Fibroblast of villous mesenchyme (primary cell): ENCODE measurements around the gene TMEM179B. TPM values are rescaled to one million over a fixed set of nuclear protein-coding genes. Genes with fewer than 3 reads are reported as not detected.

Source experiments
- DNase-seq: peaks from one replicate; pipeline ENCODE4 v3.0.0-alpha.2; 2010; ENCODE audit warnings: low read depth
- H3K4me3 ChIP-seq: 2 replicates; pipeline ENCODE4 v1.5.1; 2011; ENCODE audit warnings: low read depth, mild to moderate bottlenecking, low read length
- CTCF ChIP-seq: IDR thresholded peaks from 2 replicates; pipeline ENCODE4 v1.5.1; 2012; ENCODE audit warnings: low read depth, mild to moderate bottlenecking, low read length; ENCODE audit not compliant: insufficient read depth
- total RNA-seq: library from RNA; depleted of rRNA; stranded (reverse); fragments of >200 nt; gene quantifications from 2 replicates; pipeline ENCODE4 v1.2.3, GENCODE V29; 2012

The TMEM179B gene
- total RNA-seq, 1 donor, result 45.8 TPM

DNA sequence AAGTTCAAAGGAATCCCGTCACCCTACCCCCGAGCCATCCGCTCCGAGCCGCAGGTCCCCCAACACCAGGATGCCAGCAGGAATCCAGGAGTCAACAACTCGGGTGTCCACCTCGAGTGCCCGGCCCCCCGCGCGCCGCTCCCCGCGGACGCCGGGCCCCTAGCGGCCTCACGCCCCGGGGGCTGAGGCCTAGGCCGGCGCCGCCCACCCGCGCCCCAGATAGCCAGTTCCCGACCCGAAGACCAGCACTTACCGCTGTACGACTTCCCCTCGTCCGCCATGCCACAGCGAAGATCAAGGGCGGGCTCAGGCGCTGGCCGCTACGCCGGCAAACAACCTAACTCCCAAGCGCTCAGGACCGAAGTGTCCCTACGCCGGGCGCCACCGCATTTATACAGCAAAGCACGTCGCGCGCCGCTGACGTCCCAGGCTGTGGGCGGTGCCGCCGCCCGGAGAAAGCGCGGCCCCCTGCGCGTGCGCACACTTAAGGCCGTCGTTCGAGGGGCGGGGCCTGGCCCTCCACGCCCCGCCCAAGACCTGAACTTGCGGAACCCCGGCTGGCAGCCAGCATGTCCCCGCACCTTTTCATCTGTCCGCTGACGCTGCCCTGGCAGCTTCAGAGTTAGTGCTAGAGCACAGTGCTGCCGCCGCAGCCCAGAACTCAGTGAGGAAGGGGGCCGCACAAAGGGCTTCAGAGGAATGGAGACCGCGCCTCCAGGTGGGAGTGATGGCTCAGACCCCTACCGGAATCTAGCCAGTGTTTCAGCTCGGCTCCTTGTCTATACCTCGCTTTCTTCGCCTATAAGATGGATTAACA lies 18.1 kb downstream of the TMEM179B start, which contains the start of gene NXF1:
Gene NXF1 (minus strand): TSS at position 365 of the 817 bp plus-strand sequence. CDS start 84 bp downstream, at position 281.
- peak; percentile 95 for DNase-seq
- TF ChIP-seq CTCF, result peak; percentile 10
- H3K4me3 ChIP-seq, result peak within 1 kb of the TSS; percentile 83

GRCh38 chr11:62805961-62806441 lies 18.8 kb downstream of the TMEM179B start:
- no peak for TF ChIP-seq CTCF
- no peak for DNase-seq

GRCh38 chr11:62806611-62807121 lies 19.5 kb downstream of the TMEM179B start:
- peak; percentile 72 for DNase-seq
- H3K4me3 ChIP-seq, result no peak overlapping the region
- TF ChIP-seq CTCF, result no peak

More at GRCh38 chr11:62805961-62806441, 18.8 kb downstream of the TMEM179B start:
- peak overlapping the region; percentile 83 for H3K4me3 ChIP-seq

- no peak overlapping the region for H3K4me3 ChIP-seq
- TF ChIP-seq CTCF, result no peak
- no peak for DNase-seq
These were observed 23.5 kb downstream of the TMEM179B start for GRCh38 chr11:62810748-62811147.

DNA sequence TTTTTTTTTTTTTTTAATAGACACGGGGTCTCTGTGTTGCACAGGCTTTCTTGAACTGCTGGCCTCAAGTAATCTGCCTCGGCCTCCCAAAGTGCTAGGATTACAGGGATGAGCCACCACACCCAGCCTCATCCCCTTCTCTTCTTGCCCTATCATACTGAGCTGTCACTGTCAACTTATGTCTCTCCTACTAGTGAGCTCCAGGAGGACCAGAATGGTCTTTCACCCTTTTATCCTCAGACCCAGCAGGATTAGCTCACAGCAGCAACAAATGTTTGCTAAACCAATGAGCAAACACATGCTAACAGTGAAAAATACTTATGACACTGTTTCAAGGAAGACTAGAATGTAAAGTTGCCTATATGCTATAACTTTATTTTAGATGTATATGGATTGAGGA lies 24.5 kb downstream of the TMEM179B start:
- H3K4me3 ChIP-seq, result no peak overlapping the region
- DNase-seq, result no peak
- TF ChIP-seq CTCF, result no peak

DNA sequence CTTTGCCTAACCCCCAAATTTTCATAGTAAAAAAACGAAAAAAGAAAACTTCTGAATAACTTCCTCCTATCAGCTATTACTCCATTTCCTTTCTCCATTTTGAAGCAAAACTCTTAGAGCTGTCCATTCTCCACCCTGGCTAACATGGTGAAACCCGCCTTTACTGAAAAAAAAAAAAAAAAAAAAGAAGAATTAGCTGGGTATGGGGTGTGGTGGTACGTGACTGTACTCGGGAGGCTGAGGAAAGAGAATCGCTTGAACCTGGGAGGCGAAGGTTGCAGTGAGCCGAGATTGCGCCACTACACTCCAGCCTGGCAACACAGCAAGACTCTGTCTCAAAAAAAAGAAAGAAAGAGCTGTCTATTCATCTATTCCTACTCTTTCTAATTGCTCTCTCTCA lies 29.4 kb downstream of the TMEM179B start:
- no peak for TF ChIP-seq CTCF
- no peak for DNase-seq

More for the DNA sequence above, 29.4 kb downstream of the TMEM179B start:
- no peak overlapping the region for H3K4me3 ChIP-seq
